Cardiac fibroblast (primary cell): Measurements from ENCODE around the gene ZSWIM2.

Experiments used
- DNase-seq, 2 donors: peaks; one replicate each; pipeline versions ENCODE4 v3.0.0 to v3.0.0-alpha.2; 2010; ENCODE audit warnings: low read depth in 2 of 2
- H3K4me3 ChIP-seq, 2 donors: replicated peaks in 1 of 2; 1 replicate in 1 of 2; 2 replicates in 1 of 2; pipeline ENCODE4 v1.5.1; 2011; ENCODE audit warnings: low read depth in 2 of 2, low read length in 2 of 2, mild to moderate bottlenecking in 2 of 2, moderate library complexity in 1 of 2
- CTCF ChIP-seq: IDR thresholded peaks from one replicate; pipeline ENCODE4 v1.5.1; 2011; ENCODE audit warnings: low read depth, mild to moderate bottlenecking, low read length, inconsistent platforms

ZSWIM2 gene

GRCh38 chr2:186853951-186854350 lies 5.0 kb upstream of the ZSWIM2 start:
- DNase-seq = peak in 1 of 2 donors; percentile 63
- H3K4me3 ChIP-seq = no peak overlapping the region
- no peak for TF ChIP-seq CTCF

DNA sequence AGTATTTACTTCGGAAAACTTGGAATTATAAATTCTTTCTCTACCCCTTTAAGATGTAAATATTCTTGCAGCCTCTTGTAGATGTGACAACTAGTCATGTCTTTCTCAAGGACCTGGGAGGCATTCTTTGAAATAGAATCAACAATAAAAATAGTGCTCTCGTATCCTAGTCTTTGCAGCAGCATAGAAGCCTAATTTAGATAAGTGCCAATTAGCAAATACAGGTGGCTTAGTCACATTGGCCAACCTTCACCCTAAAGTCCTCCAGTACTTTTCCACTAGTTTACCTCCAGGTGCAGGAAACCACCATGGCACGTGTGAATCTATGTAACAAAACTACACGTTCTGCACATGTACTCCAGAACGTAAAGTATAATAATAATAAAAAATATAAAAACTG lies 3.5 kb upstream of the ZSWIM2 start:
- no peak for TF ChIP-seq CTCF
- DNase-seq = no peak
- H3K4me3 ChIP-seq = no peak overlapping the region

DNA sequence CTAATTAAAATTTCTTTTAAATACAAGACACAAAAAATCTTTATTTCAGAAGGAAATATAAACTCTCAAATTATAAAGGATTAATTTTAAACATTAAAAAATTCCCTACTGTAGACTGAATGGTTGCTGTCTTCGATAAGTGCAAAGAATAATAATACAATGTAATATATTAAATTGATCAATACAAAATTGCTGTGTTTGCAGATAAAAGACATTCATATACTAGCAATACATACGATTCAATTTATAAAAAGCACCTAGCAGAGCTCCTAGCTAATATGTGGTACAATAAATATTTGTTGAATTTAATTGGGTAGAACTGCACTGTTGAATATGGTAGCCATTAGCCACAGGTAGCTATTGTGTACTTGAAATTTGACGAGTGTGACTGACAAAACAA lies 6.6 kb downstream of the ZSWIM2 start:
- DNase-seq = no peak
- TF ChIP-seq CTCF = no peak
- no peak overlapping the region for H3K4me3 ChIP-seq

DNA sequence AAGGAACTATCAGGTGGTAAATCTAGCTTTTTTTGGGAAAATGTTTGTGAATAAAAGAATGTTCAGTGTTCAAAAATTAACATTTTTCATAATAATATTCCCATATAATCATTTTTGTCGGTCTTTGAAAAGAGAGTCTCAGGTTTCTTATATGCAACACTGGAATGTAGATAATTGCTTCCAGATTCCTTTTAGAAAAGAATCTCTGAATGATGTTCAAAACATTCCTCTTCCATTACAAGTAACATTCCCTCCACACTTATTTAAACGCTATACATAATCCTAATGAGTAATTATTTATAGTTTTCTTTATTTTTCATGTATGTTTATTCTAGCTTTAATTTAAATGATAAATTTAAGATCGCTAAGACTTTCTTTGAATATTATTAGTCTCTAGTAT lies 7.0 kb downstream of the ZSWIM2 start:
- no peak for TF ChIP-seq CTCF
- H3K4me3 ChIP-seq = no peak overlapping the region
- DNase-seq = peak; percentile 51 to 74

DNA sequence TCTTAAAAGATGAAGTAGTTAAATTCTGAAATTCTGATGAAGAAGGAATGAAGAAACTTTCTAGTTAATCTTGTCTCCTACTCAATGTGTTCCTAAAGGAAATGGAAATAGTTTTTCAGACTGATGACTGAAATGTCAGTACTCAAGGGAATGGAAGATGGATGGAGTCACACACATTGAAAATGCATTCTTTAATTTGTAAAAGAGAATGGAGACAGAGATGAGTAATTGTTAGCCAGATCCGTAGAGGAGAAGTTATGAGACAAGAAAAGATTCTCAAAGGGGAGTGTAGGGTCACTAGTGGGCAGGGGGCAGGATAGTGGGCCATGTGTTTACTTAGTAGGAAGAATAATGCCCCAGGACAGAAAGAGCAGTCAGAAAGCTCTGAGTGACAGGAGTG lies 13.3 kb downstream of the ZSWIM2 start:
- DNase-seq = peak in 1 of 2 donors; percentile 15
- TF ChIP-seq CTCF = no peak

DNA sequence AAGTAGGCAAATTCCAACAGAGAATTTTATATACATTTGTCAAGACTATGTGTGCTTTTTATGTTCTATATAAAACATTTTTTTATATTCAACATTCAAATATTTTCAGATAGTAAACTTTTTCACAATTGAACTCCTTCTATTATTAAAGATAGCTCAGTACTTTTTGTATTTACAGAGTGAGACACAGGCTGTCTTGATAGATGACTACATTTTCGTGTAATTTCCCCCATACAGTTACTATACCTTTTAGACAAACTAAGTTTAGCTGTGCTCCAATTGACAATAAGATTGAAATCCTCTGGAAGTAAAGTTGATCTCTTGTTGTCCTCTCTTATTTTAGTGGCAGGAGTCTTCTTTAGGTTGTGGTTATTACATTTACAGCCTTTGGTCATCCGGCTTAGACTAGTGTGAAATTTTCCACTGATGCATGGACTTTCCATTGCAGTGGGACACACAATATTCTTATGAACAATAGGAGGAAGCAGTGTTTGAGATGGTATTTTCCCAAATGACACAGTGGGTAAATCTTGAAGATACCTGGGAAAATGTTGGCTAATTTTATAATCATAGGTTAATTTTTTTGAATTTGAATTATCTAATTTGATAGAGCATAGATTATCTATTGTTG lies 21.0 kb downstream of the ZSWIM2 start:
- no peak for TF ChIP-seq CTCF
- DNase-seq = peak in 1 of 2 donors; percentile 9
- no peak overlapping the region for H3K4me3 ChIP-seq

More for the DNA sequence above, 13.3 kb downstream of the ZSWIM2 start:
- no peak overlapping the region for H3K4me3 ChIP-seq

GRCh38 chr2:186827411-186827810 lies 21.6 kb downstream of the ZSWIM2 start:
- no peak overlapping the region for H3K4me3 ChIP-seq
- TF ChIP-seq CTCF = no peak
- peak in 1 of 2 donors; percentile 55 for DNase-seq
